Measurements from ENCODE around the gene PKD1L1.

DNA sequence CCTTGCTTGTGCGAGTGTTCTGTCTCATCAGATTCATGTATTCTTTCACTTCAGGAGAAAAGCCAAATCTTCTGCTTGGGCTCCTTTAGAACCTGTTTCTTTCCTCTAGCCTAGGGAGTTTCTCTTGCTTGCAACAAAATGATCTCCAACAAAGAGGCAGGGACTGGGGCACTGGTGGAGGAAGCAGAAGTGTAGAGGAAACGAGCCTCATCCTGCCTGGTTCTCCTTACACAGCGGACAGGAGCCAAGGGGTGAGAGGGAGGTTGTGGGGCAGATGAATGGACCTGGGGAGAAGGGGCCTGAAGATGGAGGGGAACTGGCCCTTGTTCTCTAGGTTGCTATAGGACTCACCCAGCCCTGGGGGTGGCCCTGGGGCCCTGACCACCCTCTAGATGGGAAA, 141.1 kb downstream of the PKD1L1 start:
- TF ChIP-seq EP300 (IDR thresholded peaks at IDR 0.05), result no peak
- TF ChIP-seq, protein P1, sequence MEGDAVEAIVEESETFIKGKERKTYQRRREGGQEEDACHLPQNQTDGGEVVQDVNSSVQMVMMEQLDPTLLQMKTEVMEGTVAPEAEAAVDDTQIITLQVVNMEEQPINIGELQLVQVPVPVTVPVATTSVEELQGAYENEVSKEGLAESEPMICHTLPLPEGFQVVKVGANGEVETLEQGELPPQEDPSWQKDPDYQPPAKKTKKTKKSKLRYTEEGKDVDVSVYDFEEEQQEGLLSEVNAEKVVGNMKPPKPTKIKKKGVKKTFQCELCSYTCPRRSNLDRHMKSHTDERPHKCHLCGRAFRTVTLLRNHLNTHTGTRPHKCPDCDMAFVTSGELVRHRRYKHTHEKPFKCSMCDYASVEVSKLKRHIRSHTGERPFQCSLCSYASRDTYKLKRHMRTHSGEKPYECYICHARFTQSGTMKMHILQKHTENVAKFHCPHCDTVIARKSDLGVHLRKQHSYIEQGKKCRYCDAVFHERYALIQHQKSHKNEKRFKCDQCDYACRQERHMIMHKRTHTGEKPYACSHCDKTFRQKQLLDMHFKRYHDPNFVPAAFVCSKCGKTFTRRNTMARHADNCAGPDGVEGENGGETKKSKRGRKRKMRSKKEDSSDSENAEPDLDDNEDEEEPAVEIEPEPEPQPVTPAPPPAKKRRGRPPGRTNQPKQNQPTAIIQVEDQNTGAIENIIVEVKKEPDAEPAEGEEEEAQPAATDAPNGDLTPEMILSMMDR (IDR thresholded peaks at IDR 0.05), result no peak

Data from suprapubic skin (tissue), 3 donors.